Measurements from ENCODE around the gene AMIGO2. TPM values are rescaled to one million over a fixed set of nuclear protein-coding genes. Genes with fewer than 3 reads are reported as not detected.
A peak's percentile ranks its signal among the peaks of the same experiment; 100 is the strongest.

AMIGO2 gene
- total and polyA plus RNA-seq, 9 of the 15 experiments (the other 6 are each of a cell fraction or from before 2014, with no cell fraction given) = 2.0 to 8.3 (median 3.8) TPM

DNA sequence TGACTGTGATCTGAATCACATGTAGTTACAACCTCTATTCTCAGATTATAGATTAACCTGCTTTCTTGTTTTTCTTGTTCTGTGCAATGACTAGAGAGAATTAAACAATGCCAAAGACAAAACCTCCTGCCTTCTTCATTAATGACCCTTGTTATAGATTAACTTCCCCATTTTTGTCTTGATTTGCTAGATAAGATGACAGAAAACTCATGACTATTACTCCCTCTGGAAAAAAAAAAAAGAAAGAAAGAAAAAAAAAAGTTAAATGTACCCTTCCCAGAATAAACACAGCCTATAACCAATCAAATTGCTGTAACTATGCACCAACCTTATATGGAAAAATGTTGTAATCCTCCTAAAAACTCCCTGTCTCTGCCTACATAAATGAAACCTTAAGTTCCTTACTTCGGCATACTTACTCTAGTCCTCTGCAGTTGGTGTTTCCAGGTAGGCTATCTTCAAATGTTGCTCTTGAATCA is 41.5 kb downstream of the AMIGO2 start:
- no peak overlapping the region for H3K9ac ChIP-seq (ENCODE audit: insufficient read depth in 1 of 2, low read depth in 2 of 2, low read length in 2 of 2)
- ATAC-seq (no peak), FAIRE-seq (no peak), DNase-seq (ENCODE audit: extremely low read depth in 1 of 4, low spot score in 3 of 4) (no peak)
- H2AFZ ChIP-seq (ENCODE audit: low read depth, low read length) = no peak overlapping the region
- H3K4me2 ChIP-seq (ENCODE audit: insufficient read depth, low read length) = no peak overlapping the region
- H3K27me3 ChIP-seq (ENCODE audit: control insufficient read depth in 2 of 2, insufficient read depth in 2 of 2, low read length in 2 of 2) = no peaks in the 10 kb centered on the region
- no peaks in the 10 kb centered on the region for H3K36me3 ChIP-seq (ENCODE audit: control insufficient read depth, insufficient read depth, low read length)
- CTCF ChIA-PET (ENCODE audit: low intra/inter-chr PET ratio) = no interaction called here
- no peaks in the 10 kb centered on the region for H3K9me3 ChIP-seq (replicated peaks; ENCODE audit: control insufficient read depth, insufficient read depth, low read depth, low read length)
- no peak overlapping the region for H3K27ac ChIP-seq (ENCODE audit: extremely low read depth, low read depth, low read length)
- in situ Hi-C loops (cut with MboI) = loop anchor here (10.0 kb wide), 1 partner anchor 266 kb away; no protein-coding TSS in a partner anchor
- no peak overlapping the region for H3K4me3 ChIP-seq
- no peaks in the 10 kb centered on the region for H3K9me1 ChIP-seq (ENCODE audit: control insufficient read depth, insufficient read depth, low read length)
- H3K79me2 ChIP-seq (ENCODE audit: control insufficient read depth, insufficient read depth, low read length) = no peaks in the 10 kb centered on the region
- no TSS peak for BruUV-seq (replicated peaks)
- H4K20me1 ChIP-seq (replicated peaks; ENCODE audit: control insufficient read depth, insufficient read depth, low read length) = no peaks in the 10 kb centered on the region
- POLR2A ChIA-PET = no interaction called here
- intact Hi-C loops (cut with micrococcal nuclease) = no loop called here
- WGBS (ENCODE audit: insufficient coverage, low coverage, missing lambda C conversion rate) = 48% methylated on average over 1 of the region's 1 CpG
- H3K4me1 ChIP-seq (replicated peaks in 1 of 2; ENCODE audit: control insufficient read depth in 2 of 2, insufficient read depth in 2 of 2, low read length in 2 of 2) = no peaks in the 10 kb centered on the region
- TF ChIP-seq ZNF75A (CRISPR knock-in tag; IDR thresholded peaks at IDR 0.05) (no peak), TAL1 (IDR thresholded peaks at IDR 0.05) (no peak), SRSF1 (IDR thresholded peaks at IDR 0.05; ENCODE audit: low read depth, low read length) (no peak), ZNF384 (IDR thresholded peaks at IDR 0.05; ENCODE audit: low read depth, low read length) (peak; percentile 49; the same call in 1 of the 2 replicates), ETV5 (CRISPR knock-in tag; IDR thresholded peaks at IDR 0.05; ENCODE audit: low read depth) (no peak), ASH1L (IDR thresholded peaks at IDR 0.05; ENCODE audit: borderline replicate concordance, low read depth, partially characterized antibody) (no peak), IFI16 (CRISPR knock-in tag; IDR thresholded peaks at IDR 0.05) (no peak), POLR2G (IDR thresholded peaks at IDR 0.05; ENCODE audit: low read depth, low read length) (no peak), HDAC6 (IDR thresholded peaks at IDR 0.05; ENCODE audit: low read depth, low read length) (no peak), SMARCC2 (IDR thresholded peaks at IDR 0.05; ENCODE audit: low read depth) (no peak), ZNF507 (tag; conservative IDR thresholded peaks at IDR 0.05) (no peak)
- TF ChIP-seq, protein P1, sequence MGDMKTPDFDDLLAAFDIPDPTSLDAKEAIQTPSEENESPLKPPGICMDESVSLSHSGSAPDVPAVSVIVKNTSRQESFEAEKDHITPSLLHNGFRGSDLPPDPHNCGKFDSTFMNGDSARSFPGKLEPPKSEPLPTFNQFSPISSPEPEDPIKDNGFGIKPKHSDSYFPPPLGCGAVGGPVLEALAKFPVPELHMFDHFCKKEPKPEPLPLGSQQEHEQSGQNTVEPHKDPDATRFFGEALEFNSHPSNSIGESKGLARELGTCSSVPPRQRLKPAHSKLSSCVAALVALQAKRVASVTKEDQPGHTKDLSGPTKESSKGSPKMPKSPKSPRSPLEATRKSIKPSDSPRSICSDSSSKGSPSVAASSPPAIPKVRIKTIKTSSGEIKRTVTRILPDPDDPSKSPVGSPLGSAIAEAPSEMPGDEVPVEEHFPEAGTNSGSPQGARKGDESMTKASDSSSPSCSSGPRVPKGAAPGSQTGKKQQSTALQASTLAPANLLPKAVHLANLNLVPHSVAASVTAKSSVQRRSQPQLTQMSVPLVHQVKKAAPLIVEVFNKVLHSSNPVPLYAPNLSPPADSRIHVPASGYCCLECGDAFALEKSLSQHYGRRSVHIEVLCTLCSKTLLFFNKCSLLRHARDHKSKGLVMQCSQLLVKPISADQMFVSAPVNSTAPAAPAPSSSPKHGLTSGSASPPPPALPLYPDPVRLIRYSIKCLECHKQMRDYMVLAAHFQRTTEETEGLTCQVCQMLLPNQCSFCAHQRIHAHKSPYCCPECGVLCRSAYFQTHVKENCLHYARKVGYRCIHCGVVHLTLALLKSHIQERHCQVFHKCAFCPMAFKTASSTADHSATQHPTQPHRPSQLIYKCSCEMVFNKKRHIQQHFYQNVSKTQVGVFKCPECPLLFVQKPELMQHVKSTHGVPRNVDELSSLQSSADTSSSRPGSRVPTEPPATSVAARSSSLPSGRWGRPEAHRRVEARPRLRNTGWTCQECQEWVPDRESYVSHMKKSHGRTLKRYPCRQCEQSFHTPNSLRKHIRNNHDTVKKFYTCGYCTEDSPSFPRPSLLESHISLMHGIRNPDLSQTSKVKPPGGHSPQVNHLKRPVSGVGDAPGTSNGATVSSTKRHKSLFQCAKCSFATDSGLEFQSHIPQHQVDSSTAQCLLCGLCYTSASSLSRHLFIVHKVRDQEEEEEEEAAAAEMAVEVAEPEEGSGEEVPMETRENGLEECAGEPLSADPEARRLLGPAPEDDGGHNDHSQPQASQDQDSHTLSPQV (IDR thresholded peaks at IDR 0.05) = no peak
- TF ChIP-seq, protein P2, sequence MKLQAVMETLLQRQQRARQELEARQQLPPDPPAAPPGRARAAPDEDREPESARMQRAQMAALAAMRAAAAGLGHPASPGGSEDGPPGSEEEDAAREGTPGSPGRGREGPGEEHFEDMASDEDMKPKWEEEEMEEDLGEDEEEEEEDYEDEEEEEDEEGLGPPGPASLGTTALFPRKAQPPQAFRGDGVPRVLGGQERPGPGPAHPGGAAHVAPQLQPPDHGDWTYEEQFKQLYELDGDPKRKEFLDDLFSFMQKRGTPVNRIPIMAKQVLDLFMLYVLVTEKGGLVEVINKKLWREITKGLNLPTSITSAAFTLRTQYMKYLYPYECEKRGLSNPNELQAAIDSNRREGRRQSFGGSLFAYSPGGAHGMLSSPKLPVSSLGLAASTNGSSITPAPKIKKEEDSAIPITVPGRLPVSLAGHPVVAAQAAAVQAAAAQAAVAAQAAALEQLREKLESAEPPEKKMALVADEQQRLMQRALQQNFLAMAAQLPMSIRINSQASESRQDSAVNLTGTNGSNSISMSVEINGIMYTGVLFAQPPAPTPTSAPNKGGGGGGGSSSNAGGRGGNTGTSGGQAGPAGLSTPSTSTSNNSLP (IDR thresholded peaks at IDR 0.05; ENCODE audit: borderline replicate concordance, low read depth, low read length) = no peak
- TF ChIP-seq, protein P3, sequence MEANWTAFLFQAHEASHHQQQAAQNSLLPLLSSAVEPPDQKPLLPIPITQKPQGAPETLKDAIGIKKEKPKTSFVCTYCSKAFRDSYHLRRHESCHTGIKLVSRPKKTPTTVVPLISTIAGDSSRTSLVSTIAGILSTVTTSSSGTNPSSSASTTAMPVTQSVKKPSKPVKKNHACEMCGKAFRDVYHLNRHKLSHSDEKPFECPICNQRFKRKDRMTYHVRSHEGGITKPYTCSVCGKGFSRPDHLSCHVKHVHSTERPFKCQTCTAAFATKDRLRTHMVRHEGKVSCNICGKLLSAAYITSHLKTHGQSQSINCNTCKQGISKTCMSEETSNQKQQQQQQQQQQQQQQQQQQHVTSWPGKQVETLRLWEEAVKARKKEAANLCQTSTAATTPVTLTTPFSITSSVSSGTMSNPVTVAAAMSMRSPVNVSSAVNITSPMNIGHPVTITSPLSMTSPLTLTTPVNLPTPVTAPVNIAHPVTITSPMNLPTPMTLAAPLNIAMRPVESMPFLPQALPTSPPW (CRISPR knock-in tag; IDR thresholded peaks at IDR 0.05) = peak; percentile 11; the same call in 1 of the 2 replicates
